NCI-H1694 (cell line): ENCODE data around the gene TAAR8.
"Not testable (repeated sequence)": the region's sequence is repeated elsewhere in the genome, so short reads cannot be mapped to it uniquely, and the experiment has no call there.

Experiments
- DNase-seq: peaks from one replicate; lab custom pipeline; 2025; lab: John Stamatoyannopoulos, UW

Gene TAAR8

GRCh38 chr6:132548746-132549463 is 3.6 kb upstream of the TAAR8 start:
- no peak for DNase-seq

- DNase-seq, result no peak
These were observed 1.3 kb upstream of the TAAR8 start for GRCh38 chr6:132551214-132551613.

DNA sequence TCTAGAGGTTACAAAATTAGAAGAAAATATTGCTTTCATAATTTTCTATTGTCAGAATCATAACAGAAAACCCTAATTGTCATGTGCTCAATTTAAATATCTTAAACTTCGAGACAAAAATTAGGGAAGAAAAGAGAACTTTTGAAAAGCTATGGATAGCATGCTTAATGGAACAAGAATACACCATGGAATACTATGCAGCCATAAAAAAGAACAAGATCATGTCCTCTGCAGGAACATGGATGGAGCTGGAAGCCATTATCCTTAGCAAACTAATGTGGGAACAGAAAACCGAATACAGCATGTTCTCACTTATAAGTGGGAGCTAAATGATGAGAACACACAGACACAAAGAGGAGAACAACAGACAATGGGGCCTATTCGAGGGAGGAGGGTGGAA is 7.6 kb downstream of the TAAR8 start:
- DNase-seq, result not testable (repeated sequence)

DNA sequence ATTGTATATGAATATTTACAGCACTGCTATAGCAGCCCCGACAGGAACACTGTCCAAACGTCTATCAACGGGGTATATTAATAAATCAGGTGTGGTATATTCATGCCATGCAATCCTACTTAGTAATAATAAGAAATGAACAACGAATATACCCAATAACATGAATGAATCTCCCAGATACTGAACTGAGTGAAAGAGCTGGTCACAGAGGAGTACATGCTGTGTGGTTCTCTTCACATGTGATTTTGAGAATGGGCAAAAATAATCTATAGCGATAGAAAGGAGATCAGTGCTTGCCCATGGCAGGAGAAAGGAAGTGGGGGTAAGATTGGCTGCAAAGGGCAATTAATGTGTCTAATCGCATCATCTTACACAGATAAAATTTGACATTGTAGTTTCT is 13.9 kb downstream of the TAAR8 start:
- DNase-seq, result no peak

GRCh38 chr6:132567566-132567965 is 15.1 kb downstream of the TAAR8 start:
- DNase-seq, result no peak

DNA sequence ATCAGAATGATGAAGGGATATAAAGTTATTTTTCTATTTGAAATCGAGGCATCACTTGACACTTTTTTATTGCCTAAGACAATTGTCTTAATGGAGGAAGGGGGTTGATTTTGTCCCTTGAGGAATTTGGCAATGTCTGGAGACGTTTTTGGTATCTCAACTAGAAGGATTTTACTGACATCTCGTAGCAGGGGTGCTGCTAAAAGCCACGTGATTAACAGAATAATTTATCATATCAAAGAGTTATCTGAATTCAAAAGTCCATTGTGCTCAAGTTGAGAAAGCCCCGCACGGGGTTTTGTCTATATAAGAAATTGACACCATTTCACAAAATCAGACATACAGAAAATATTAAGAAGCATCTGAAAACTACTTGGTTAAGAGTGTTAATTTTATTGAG is 16.1 kb downstream of the TAAR8 start:
- no peak for DNase-seq

GRCh38 chr6:132569170-132569569 is 16.7 kb downstream of the TAAR8 start:
- DNase-seq, result no peak

GRCh38 chr6:132570221-132570777 is 17.8 kb downstream of the TAAR8 start, which contains the start of gene TAAR6:
Gene TAAR6, plus strand, starts transcription at chr6:132570322. Its CDS starts 0 bp downstream, at chr6:132570322.
- no peak for DNase-seq

DNA sequence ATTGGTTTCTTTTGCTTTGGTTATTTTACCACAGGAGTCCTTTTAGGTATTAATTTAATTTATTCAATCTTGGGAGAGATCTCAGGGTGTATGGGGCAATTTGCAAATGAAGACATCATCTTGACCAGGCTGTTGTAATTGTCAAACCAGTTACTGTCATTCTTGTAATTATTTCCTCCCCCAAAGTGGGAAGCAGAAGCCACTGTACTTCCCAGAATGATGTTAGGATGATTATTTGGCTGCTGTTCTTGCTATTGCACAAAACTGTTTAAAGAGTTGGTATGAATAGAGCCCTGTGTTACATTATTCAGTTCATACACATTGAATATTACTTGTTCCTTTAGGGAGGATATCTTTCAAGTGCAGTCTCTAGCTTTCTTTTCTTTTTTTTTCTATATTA is 19.3 kb downstream of the TAAR8 start:
- DNase-seq, result no peak

- DNase-seq, result no peak
These were observed 32.2 kb downstream of the TAAR8 start for GRCh38 chr6:132584698-132585097.

- no peak for DNase-seq
These were observed 35.0 kb downstream of the TAAR8 start for GRCh38 chr6:132587424-132587823.

GRCh38 chr6:132589454-132589853 is 37.0 kb downstream of the TAAR8 start, which contains the start of gene TAAR5:
Gene TAAR5, minus strand, starts transcription at chr6:132589741. Its CDS starts 55 bp downstream, at chr6:132589686.
- DNase-seq, result no peak

DNA sequence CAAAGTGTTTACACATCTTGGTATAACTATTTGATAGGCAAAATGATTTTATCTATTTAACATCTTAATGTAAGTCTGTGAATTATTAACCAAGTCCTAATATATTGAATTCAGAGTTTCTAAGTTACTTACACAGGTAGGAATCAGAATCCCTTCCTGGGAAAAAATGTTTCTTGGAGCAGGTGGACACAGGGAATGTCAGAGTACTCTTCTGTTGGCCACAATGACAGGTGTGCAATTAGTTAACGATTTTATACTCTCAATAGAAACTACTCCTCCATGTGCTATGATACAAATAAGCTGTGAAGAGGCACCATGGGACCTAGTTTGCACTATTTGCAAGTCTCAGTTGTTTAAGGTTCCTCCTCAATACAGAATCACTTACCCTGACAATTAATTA is 37.9 kb downstream of the TAAR8 start:
- DNase-seq, result no peak

- no peak for DNase-seq
These were observed 40.4 kb downstream of the TAAR8 start for GRCh38 chr6:132592855-132593254.

- DNase-seq, result no peak
These were observed 43.7 kb downstream of the TAAR8 start for GRCh38 chr6:132596201-132596600.

DNA sequence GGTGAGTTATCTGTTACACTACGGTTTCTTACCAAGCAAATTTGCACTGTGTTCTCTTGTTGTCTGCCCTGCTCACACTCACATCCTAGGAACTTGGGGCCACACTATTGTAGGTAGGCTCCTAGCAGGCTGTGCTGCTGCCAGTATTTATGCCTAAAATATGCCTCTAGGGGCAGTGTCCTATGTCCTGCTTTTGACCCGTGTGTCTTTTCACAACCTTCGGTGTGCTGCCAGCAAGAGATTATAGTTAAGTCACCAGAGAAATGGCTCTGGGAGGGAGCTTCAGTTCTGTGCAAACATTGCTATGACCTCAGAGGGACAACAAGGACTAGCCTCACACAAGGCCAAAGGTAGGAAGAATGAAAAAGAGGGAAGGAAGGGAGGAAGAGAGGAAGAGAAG is 46.0 kb downstream of the TAAR8 start:
- no peak for DNase-seq

DNA sequence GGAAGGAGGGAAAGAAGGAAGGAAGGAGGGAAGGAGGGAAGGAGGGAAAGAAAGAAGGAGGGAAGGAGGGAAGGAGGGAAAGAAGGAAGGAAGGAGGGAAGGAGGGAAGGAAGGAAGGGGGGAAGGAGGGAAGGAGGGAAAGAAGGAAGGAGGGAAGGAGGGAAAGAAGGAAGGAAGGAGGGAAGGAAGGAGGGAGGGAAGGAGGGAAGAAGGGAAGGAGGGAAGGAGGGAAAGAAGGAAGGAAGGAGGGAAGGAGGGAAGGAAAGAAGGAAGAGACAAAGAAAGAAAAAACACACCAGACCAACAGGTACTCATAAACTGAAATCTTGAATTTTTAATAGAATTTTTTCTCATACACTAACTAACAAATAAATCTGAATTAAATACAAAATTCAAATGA is 48.4 kb downstream of the TAAR8 start:
- DNase-seq, result not testable (repeated sequence)
